ENCODE measurements around the gene PHRF1. TPM values are rescaled to one million over a fixed set of nuclear protein-coding genes. Genes with fewer than 3 reads are reported as not detected.

PHRF1 gene
- total RNA-seq, 2 experiments from 2014 or later, result 43.1 to 44.5 TPM

DNA sequence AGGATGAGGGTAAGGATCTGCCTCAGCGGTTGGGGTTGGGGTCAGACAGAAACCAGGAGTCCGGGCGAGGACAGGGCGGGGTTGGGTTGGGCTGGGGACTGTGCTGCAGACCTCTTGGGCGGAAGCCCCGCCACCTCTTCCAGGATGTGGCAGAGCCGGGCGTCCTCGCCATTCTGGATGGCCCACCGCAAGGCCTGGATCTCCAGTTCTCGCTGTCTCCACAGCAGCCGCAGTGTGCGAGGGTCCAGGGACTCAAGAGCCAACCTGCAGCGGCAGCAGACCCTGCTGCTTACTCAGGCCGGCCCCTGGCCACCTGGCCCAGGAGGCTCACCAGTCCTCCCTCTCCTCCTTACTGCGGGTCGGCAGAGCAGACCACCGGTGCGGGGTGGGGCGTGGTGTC, 17.8 kb upstream of the PHRF1 start:
- no peak overlapping the region for H3K4me3 Mint-ChIP-seq
- peaks cover 11% of the 10 kb centered on the region for H3K4me1 Mint-ChIP-seq (ENCODE audit: low read depth)
- peaks cover 2% of the 10 kb centered on the region for H3K27me3 Mint-ChIP-seq
- no peak overlapping the region for H3K27ac Mint-ChIP-seq
- ChIA-PET POLR2A (interaction anchor here (1.9 kb wide), 1 partner anchor 22 kb away, joined by 10 read pairs; the partner anchor contains the start of genes HRAS and LRRC56), CTCF (no interaction called here)
- H3K36me3 Mint-ChIP-seq (ENCODE audit: low read depth), result peaks cover 1% of the 10 kb centered on the region
- ATAC-seq (no peak), DNase-seq (no peak)
- TF ChIP-seq, protein P1, sequence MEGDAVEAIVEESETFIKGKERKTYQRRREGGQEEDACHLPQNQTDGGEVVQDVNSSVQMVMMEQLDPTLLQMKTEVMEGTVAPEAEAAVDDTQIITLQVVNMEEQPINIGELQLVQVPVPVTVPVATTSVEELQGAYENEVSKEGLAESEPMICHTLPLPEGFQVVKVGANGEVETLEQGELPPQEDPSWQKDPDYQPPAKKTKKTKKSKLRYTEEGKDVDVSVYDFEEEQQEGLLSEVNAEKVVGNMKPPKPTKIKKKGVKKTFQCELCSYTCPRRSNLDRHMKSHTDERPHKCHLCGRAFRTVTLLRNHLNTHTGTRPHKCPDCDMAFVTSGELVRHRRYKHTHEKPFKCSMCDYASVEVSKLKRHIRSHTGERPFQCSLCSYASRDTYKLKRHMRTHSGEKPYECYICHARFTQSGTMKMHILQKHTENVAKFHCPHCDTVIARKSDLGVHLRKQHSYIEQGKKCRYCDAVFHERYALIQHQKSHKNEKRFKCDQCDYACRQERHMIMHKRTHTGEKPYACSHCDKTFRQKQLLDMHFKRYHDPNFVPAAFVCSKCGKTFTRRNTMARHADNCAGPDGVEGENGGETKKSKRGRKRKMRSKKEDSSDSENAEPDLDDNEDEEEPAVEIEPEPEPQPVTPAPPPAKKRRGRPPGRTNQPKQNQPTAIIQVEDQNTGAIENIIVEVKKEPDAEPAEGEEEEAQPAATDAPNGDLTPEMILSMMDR (IDR thresholded peaks at IDR 0.05), result no peak
- intact Hi-C loops (cut with micrococcal nuclease), result loop anchor here (5.0 kb wide), 1 partner anchor 169 kb away; no protein-coding TSS in a partner anchor
- no peaks in the 10 kb centered on the region for H3K9me3 Mint-ChIP-seq

DNA sequence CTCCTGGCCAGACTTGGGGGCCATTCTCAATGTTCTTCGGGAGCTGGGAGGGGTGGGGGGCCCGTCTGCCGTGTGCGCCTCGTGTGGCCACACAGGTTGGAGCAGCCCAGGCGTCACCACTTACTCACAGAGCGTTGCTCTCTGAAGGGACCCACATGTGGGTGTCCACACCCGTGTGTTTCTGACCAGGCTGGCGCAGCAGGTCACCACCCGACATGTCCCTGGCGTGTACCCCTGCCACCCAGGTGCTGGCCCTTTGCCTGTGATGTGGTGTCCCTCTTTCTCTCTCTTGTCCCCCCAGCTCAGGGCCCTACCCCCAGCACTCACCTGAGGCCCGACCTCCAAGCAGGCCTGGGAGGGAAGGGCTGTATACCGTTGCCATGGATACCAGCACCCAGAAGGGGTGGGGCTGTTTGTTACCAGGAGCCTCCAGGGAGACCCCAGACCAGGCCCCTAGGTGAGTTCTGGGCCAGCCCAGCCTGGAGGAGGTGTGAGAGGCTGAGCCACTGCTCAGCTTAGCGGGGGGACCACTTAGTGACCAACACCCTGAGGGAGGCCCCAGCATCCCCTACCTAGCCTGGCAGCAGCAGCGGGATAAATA, 17.1 kb upstream of the PHRF1 start:
- H3K27ac Mint-ChIP-seq, result no peak overlapping the region
- ChIA-PET CTCF (interaction anchor here (1.2 kb wide), 1 partner anchor 164 kb away, joined by 5 read pairs; no protein-coding TSS in a partner anchor), POLR2A (interaction anchor here (1.6 to 1.9 kb wide), 2 partner anchors 23 to 54 kb away, joined by 4 to 10 read pairs; partner anchors contain the start of genes HRAS and LRRC56)
- no peak for ATAC-seq
- peaks cover 2% of the 10 kb centered on the region for H3K27me3 Mint-ChIP-seq
- intact Hi-C loops (cut with micrococcal nuclease), result loop anchor here (5.0 kb wide), 1 partner anchor 168 kb away; no protein-coding TSS in a partner anchor
- no peak overlapping the region for H3K4me3 Mint-ChIP-seq
- TF ChIP-seq, protein P1 (IDR thresholded peaks at IDR 0.05), result no peak
- DNase-seq, result no peak
- no peaks in the 10 kb centered on the region for H3K9me3 Mint-ChIP-seq
- H3K36me3 Mint-ChIP-seq (ENCODE audit: low read depth), result peaks cover 5% of the 10 kb centered on the region
- H3K4me1 Mint-ChIP-seq (ENCODE audit: low read depth), result peaks cover 11% of the 10 kb centered on the region

DNA sequence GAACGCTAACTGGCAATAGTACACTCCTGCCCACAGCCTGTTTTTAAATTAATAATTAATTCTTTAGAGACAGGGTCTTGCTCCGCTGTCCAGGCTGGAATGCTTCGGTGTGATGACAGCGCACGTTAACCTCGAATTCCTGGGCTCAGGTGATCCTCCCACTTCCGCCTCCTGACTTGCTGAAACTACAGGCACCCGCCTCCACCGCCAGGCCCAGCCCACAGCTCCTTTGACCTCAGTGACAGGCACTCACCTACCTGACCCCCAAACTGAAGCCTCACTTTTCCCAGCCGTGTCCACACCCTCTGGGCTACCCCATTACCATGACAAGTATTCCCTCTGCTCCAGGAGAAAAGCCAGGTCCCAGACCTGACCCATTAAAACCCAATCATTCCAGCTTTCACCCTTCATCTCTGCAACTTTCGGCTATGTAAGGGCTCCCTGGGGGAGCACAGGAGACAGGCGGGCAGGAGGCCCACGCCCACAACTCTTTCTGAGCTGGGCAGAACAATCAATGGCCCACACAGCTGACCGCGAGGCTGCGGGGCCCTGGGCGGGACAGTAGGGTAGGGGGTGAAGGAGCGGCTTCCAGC, 16.5 kb upstream of the PHRF1 start:
- Mint-ChIP-seq H3K4me1 (ENCODE audit: low read depth) (peaks cover 11% of the 10 kb centered on the region), H3K27me3 (peaks cover 2% of the 10 kb centered on the region), H3K36me3 (ENCODE audit: low read depth) (peaks cover 8% of the 10 kb centered on the region), H3K4me3 (peak overlapping the region; percentile 89), H3K9me3 (no peaks in the 10 kb centered on the region), H3K27ac (peak overlapping the region; percentile 24)
- intact Hi-C loops (cut with micrococcal nuclease), result loop anchor here (5.0 kb wide), 1 partner anchor 167 kb away; no protein-coding TSS in a partner anchor
- ATAC-seq, result no peak
- ChIA-PET CTCF (interaction anchor here (0.7 to 1.2 kb wide), 2 partner anchors 162 to 163 kb away, joined by 3 to 5 read pairs; no protein-coding TSS in a partner anchor), POLR2A (interaction anchor here (0.6 to 1.9 kb wide), 4 partner anchors 16 to 53 kb away, joined by 3 to 10 read pairs (median 4); partner anchors contain the start of genes HRAS and LRRC56)
- DNase-seq, result no peak
- TF ChIP-seq, protein P1 (IDR thresholded peaks at IDR 0.05), result no peak

DNA sequence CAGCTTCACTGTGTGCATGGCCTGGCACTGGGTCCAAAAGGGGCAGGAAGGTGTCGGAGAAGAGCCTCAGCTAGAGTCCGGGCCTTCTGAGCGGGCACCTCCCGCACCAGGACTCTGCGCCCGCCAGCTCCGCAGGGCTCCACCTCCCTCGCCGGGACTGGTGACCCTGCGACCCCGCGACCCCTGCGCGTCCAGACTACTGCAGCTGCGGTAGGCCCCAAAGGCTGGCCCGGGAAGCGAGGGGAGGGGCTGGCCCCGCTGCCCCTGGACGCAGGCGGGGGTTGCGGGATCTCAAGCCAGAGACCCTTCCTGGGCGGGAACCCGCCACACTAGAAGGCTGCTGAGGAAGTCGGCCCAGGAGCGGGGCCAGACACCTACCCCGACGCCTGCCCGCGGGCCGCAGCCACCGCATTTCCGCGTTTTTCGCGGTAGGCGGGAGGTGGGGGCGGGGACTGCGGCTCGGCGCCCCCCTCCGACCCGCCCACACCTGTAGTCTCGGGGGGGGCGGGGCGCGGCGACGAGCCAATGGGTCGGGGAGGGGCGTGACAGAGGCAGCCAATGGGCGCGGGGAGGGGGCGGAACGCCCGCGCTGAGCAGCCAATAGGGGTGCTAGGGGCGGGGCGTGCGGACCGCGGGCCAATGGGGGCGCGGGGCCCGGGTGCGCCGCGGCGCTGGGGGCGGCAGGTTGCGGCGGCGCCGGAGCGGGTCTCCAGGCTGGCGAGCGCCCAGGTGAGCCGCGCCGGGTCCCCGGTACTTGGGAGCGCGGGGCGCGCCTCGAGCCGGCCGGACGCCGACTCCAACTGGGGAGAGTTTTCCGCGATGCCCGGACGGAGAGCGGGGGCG, 15.7 kb upstream of the PHRF1 start, which contains the start of the genes LMNTD2 and RASSF7:
LMNTD2 (minus strand) TSS at position 434 of the 843 bp plus-strand sequence; CDS start at position 412, 22 bp downstream.
RASSF7 (plus strand) TSS at position 666 of the 843 bp plus-strand sequence. CDS start 799 bp downstream, outside the sequence.
- no peaks in the 10 kb centered on the region for H3K9me3 Mint-ChIP-seq
- intact Hi-C loops (cut with micrococcal nuclease), result no loop called here
- TF ChIP-seq, protein P1 (IDR thresholded peaks at IDR 0.05), result no peak
- H3K36me3 Mint-ChIP-seq (ENCODE audit: low read depth), result peaks cover 8% of the 10 kb centered on the region
- H3K4me3 Mint-ChIP-seq, result peak within 1 kb of the TSS; percentile 89
- H3K27ac Mint-ChIP-seq, result peak within 1 kb of the TSS; percentile 30
- peaks cover 2% of the 10 kb centered on the region for H3K27me3 Mint-ChIP-seq
- POLR2A ChIA-PET, result interaction anchor here (0.6 to 1.9 kb wide), 6 partner anchors 15 to 52 kb away, joined by 3 to 10 read pairs (median 3); partner anchors contain the start of genes HRAS and LRRC56
- H3K4me1 Mint-ChIP-seq (ENCODE audit: low read depth), result peaks cover 11% of the 10 kb centered on the region
- CTCF ChIA-PET, result interaction anchor here (0.7 to 1.4 kb wide), 4 partner anchors 41 to 163 kb away, joined by 3 to 5 read pairs (median 3); partner anchors contain the start of gene TMEM80
- ATAC-seq (peak; percentile 96), DNase-seq (peak; percentile 95)
